Stimulated activated CD4-positive, alpha-beta T cell treated with anti-CD3 and anti-CD28 coated beads, Interleukin-12 subunit alpha, Interleukin-12 subunit beta, amount 100 ng/mL, for 48 hours (primary cell): Measurements from ENCODE around the gene OLFM4.

Experiments used
- DNase-seq, 3 donors: peaks; one replicate each; pipeline ENCODE4 v3.0.0-alpha.2; 2020; ENCODE audit warnings: low read depth in 2 of 3, low spot score in 1 of 3

Gene OLFM4, protein sequence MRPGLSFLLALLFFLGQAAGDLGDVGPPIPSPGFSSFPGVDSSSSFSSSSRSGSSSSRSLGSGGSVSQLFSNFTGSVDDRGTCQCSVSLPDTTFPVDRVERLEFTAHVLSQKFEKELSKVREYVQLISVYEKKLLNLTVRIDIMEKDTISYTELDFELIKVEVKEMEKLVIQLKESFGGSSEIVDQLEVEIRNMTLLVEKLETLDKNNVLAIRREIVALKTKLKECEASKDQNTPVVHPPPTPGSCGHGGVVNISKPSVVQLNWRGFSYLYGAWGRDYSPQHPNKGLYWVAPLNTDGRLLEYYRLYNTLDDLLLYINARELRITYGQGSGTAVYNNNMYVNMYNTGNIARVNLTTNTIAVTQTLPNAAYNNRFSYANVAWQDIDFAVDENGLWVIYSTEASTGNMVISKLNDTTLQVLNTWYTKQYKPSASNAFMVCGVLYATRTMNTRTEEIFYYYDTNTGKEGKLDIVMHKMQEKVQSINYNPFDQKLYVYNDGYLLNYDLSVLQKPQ

DNA sequence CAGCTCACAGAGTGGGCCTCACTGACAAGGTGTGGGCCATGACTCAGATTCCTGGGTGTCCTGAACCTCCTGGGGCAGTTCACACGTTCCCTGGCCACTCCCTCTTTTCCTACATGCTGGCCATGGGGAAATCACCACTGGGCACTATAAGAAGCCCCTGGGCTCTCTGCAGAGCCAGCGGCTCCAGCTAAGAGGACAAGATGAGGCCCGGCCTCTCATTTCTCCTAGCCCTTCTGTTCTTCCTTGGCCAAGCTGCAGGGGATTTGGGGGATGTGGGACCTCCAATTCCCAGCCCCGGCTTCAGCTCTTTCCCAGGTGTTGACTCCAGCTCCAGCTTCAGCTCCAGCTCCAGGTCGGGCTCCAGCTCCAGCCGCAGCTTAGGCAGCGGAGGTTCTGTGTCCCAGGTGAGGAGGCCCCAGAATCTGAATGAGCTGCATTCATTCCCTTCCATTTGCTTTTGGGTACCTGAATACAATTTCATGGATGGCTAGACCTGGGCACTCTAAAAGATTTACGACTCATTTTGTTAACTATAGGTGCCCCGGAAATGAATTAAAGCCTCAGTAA, at the start of gene OLFM4:
Gene OLFM4 (plus strand): TSS at position 177 of the 567 bp plus-strand sequence. CDS start 24 bp downstream, at position 201.
- DNase-seq = no peak

DNA sequence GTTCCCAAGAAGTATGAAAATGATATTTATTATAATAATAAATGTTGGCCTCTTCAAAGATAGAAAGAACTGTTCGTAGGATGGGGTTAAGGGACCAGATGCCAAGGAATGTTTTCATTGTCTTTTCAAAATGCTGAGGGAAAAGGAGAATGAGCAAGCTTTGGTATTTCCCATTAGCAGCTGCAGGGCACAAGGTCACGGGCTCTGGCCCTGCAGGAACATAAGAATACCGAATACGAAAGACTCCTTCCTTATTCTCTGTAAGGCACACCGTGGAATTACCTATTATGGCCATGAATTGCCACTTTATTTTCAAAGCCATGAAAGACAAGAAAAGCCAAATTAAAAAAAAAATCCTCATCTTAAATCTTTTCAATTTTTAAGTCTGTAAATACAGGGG, 49.6 kb upstream of the OLFM4 start:
- DNase-seq = no peak

DNA sequence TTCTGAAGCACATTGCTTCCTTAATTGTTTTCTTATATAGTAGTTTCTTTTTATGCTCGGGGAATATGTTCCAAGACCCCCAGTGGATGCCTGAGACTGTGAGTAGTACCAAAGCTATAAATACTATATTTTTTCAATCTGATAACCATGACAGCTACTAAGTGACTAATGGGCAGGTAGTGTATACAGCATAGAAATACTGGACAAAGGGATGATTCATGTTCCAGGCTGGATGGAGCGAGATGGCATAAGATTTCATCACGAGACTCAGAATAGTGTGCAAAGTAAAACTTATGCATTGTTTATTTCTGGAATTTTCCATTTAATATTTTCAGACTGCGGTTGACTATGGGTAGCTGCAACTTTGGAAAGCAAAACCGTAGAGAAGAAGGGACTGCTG, 47.9 kb upstream of the OLFM4 start:
- no peak for DNase-seq

DNA sequence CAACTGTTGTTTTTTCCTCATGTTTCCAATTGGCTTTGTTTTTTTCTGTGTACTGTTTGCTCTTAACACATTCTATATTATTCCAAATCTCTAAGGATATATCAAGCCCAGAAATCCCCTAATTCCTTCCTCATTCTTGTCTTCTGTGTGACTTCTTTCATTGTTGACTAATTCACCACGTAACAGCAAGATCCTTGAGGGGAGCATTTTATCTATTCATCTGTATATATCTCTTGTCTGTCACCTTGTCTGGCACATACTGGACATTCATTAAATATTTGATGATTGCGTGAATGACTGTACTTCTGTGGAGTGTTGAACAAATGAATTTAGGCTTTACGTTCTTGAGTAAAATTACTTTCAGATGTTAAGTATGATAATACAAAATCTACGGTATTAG, 44.8 kb upstream of the OLFM4 start:
- no peak for DNase-seq

DNA sequence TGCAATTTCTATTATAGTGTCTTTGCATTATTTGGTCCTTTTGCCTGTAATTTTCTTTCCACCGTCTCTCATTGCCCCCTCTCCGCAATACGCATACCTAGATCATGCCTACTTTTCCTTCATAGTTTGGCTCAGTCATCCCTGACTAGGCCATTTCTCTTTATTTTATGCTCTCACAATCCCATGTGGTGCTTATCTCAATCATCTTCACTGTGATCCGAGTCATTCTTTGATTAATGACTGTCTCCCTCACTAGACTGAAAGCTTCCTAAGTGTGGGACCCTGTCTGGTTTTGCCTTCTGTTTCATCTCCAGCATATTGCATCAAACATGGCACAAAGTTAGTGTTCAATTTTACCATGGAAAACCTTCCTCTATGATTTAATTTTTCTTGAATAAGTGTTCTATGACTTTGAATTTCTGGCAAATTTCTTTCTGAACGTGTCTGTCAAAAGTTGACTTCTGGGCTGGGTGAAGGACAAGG, 43.7 kb upstream of the OLFM4 start:
- no peak for DNase-seq

DNA sequence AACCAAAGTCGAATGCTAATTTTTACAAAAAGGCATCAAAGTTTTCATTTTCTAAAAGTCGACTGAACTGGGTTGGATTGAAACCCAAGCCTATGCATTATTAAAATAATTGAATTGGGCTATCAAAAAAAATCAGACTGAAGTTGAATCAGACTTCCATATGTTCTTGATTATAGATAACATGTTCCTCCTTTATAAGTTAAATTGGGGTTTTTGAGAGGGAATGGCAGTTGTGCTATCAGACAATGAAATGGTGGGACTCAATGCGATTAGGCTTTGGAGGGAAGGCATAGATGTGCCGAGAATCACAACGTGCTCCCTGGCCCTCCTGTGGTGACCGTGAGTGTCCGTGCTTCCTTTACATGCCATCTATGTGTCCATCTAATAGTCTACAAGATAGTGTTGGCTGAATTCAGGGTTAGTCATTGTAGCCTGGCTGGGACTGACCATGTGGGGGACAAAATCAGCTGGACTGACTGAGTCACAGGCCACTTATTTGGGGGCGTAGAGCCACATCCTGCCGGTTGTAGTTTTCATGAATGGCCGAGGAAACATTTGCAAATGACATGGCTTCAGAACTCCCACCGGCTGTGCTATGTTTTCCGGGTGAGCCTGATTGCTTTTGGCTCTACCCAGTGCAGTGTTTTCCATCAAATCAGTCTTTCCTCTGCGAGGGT, 37.1 kb upstream of the OLFM4 start:
- no peak for DNase-seq

DNA sequence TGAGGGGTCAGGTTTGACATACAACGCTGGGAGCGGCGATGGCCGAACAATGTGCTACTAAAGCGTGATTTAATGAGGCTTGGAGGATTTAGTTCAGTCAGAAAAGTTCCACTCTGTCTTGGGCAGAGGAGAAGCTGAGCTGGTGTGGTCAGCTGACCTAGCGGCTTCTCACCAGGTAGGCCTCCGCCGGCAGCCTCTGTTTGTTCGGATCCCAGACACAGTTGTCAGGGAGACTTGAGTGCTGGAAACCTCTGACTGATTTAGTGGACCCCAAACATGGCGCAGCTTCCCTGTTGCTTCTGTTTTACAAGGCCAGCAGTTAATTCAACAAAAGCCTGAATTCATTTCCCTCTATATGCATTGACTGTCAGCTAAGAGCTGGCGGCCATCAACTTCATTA, 36.5 kb upstream of the OLFM4 start:
- no peak for DNase-seq

- no peak for DNase-seq
Observed at GRCh38 chr13:52994051-52994450, 34.6 kb upstream of the OLFM4 start.

GRCh38 chr13:52994865-52995264, 33.7 kb upstream of the OLFM4 start:
- DNase-seq = no peak

DNA sequence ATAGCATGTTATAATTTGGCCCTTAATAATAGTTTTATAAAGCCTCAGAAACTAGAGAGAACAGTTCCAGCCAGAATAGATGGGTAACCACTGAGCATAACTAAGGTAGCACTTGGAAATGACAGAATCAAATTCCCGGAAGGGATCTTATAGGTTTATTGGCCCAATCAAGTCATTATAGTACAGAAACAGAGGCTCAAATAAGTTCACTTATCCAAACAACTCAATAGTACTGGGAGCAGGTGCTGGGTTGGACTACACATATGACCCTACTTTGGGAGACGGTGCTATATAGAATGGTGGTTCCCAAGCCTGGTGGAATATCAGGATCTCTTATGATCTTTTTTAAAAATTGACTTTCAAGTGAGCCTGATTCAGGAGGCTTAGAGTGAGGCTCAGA, 32.7 kb upstream of the OLFM4 start:
- DNase-seq = no peak

DNA sequence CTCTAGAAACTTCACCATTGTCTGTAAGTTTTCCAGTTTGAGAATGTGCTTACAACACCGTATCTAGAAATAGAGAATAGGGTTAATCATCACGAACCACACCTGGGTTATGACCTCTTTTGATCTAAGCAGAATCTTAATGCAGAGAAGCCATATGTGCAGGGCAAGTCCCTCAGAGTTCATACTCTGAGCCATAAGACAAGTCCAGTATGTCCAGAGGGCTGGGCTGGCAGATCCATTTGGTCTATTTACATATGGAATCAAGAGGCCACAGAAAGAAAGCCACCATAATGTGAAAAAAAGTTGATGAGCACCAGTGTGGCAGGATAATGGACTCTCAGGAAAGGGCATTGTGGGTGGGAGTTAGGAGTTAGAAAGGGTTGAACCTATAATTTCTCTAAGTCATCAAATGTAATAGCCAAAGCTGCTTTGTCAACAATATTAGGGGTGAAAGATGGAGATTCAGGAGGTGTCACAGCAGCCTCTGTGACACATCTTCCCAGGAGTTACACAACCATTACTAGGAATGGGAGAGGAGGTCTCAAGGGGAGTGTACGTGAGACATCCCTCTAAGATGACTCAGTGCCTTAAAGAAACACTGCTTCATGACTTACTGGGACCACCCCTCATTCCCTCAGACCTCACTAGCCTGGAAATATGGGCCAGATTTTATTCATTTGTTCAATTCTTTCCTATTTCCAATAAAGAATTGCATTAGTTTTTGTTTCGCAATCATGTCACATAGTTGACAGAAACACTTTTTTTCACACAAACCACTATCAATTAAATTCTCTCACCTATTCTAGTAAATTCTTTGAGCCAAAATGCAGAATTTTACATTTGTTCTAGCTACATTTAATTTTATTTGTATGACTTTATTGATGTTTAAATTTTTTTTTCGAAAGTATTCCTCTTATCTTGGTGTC, 30.4 kb upstream of the OLFM4 start:
- no peak for DNase-seq

DNA sequence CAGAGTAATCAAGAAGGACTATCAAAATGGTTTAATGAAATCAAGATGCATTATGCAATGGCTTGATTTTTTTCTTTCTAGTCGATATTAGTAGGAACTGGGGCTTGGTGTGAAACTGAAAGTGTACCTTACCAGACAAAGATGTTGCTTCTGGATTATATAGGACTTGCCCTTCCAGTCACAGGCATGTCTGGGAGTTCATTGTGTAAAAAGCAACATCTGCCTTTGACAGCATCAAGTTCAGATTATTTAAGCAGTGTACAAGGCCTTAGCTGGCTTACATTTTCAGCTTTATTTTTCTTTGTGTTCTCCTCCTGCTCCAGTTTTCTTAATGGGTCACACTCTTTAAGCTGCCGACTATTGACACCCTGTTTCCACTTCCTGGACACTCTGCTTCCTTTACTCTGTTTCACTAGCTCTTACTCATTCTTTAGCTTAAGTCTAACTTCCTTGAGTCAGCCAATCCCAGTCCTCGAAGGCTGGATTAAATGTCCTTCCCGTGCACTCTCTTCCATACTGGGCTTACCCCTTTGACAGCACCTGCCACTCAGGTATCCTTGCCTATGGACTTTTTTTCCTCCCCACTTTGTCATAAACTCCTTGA, 29.4 kb upstream of the OLFM4 start:
- DNase-seq = no peak

GRCh38 chr13:53001444-53002225, 27.0 kb upstream of the OLFM4 start:
- DNase-seq = no peak

GRCh38 chr13:53004573-53004972, 24.0 kb upstream of the OLFM4 start:
- no peak for DNase-seq

DNA sequence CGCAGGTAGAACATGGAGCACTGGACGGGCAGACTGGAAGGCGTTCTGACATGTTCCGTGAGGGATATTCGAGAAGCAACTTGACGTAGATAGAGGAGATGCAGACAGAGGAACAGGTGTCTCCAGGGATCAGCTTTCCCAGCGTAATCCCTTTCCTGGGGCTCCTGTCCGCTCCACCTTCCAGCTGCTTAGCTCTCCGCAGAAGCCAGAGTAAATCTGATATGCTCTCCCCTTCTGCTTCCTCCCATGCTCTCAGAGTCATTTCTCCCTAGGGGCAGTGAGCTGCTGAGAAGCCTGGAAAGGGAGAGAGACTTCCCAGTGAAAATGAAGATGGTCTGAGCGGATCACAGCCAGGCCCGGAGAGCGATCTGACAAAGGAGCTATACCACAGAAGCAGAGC, 23.0 kb upstream of the OLFM4 start:
- no peak for DNase-seq

- no peak for DNase-seq
Observed at GRCh38 chr13:53007872-53008271, 20.7 kb upstream of the OLFM4 start.

DNA sequence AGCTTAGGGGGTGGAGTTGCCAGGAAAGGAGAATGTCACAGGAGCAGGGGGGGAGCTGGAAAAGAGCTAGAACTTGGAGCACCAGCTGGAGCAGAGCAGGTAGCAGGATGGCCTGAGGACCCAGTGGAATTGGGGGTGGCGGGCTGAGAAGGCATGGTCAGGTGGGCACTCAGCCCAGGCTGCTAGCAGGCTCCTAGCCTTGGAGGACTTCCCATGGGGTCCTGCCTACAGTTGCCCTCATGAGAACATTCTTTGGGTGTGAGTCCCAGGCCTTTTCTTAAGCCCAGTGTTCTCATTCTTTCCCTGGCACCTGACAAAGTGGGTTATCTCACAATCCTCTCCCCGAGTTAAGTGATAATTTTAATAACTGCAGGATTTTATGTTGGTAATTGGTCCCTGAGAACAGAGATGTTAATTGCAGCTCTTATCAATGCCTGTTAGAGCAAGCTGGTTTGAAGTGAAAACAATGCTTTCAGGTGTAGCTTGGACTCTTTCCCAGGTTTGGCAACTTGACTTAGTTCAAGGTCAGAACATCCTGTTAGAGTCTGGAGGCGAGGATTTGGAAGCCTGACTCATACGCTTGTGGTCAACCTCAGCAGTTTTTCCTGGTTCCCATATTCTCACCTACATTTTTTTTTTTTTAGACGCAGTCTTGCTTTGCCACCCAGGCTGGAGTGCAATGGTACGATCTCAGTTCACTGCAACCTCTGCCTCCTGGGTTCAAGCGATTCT, 18.1 kb upstream of the OLFM4 start:
- no peak for DNase-seq

DNA sequence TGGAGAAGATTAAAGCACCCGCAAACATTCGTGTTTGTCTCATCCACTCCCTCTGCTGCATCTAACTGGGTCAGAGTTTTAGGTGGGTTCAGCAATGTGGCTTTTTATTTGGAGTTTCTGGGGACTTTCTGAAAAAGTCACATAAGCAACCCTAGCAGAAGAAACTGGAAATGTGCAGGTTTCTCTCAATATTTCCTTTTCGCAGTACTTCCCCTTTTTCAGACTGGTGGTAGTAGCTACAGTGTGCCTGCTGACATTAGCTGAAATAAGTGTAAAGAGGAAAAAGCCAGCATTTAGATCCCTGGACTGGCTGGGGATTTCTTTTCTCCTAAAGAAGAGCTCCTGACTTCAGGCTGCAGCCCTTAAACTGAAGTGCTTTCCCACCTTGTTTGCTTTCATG, 15.9 kb upstream of the OLFM4 start:
- DNase-seq = no peak

- DNase-seq = no peak
Observed at GRCh38 chr13:53013113-53013512, 15.5 kb upstream of the OLFM4 start.
